ENCODE data around the gene DNAH11.

Gene DNAH11

GRCh38 chr7:21887353-21887752, 344.5 kb downstream of the DNAH11 start:
- no peak for TF ChIP-seq CTCF (IDR thresholded peaks at IDR 0.05; ENCODE audit: low read depth, low read length, missing control alignments)
- H3K4me3 ChIP-seq (ENCODE audit: low read depth, low read length), result no peak overlapping the region
- DNase-seq (ENCODE audit: low read depth), result no peak

GRCh38 chr7:21887779-21888178, 344.9 kb downstream of the DNAH11 start:
- H3K4me3 ChIP-seq (ENCODE audit: low read depth, low read length), result no peak overlapping the region
- no peak for DNase-seq (ENCODE audit: low read depth)
- TF ChIP-seq CTCF (IDR thresholded peaks at IDR 0.05; ENCODE audit: low read depth, low read length, missing control alignments), result no peak

- DNase-seq (ENCODE audit: low read depth), result no peak
- no peak overlapping the region for H3K4me3 ChIP-seq (ENCODE audit: low read depth, low read length)
- no peak for TF ChIP-seq CTCF (IDR thresholded peaks at IDR 0.05; ENCODE audit: low read depth, low read length, missing control alignments)
Observed at GRCh38 chr7:21891291-21891690, 348.5 kb downstream of the DNAH11 start.

GRCh38 chr7:21893401-21893800, 350.6 kb downstream of the DNAH11 start:
- no peak for TF ChIP-seq CTCF (IDR thresholded peaks at IDR 0.05; ENCODE audit: low read depth, low read length, missing control alignments)
- H3K4me3 ChIP-seq (ENCODE audit: low read depth, low read length), result no peak overlapping the region
- no peak for DNase-seq (ENCODE audit: low read depth)

- no peak overlapping the region; the same call in 1 of the 2 replicates for H3K4me3 ChIP-seq (ENCODE audit: low read depth, low read length)
- no peak for TF ChIP-seq CTCF (IDR thresholded peaks at IDR 0.05; ENCODE audit: low read depth, low read length, missing control alignments)
- peak; percentile 48 for DNase-seq (ENCODE audit: low read depth)
Observed at GRCh38 chr7:21898265-21898930, 355.6 kb downstream of the DNAH11 start.

GRCh38 chr7:21902240-21902639, 359.4 kb downstream of the DNAH11 start:
- no peak for DNase-seq (ENCODE audit: low read depth)
- no peak for TF ChIP-seq CTCF (IDR thresholded peaks at IDR 0.05; ENCODE audit: low read depth, low read length, missing control alignments)
- H3K4me3 ChIP-seq (ENCODE audit: low read depth, low read length), result no peak overlapping the region
